ENCODE data around the gene RGS2.
A peak's percentile ranks its signal among the peaks of the same experiment; 100 is the strongest.

RGS2 gene

GRCh38 chr1:192795916-192796618 lies 12.8 kb upstream of the RGS2 start:
- FAIRE-seq = no peak
- no peak for DNase-seq (ENCODE audit: low spot score)

- FAIRE-seq = no peak
- DNase-seq (ENCODE audit: low spot score) = no peak
Measured at GRCh38 chr1:192797143-192797542, 11.7 kb upstream of the RGS2 start.

- DNase-seq (ENCODE audit: low spot score) (no peak), FAIRE-seq (no peak)
Measured at GRCh38 chr1:192797891-192798290, 10.9 kb upstream of the RGS2 start.

GRCh38 chr1:192801451-192801850 lies 7.4 kb upstream of the RGS2 start:
- DNase-seq (ENCODE audit: low spot score) (no peak), FAIRE-seq (no peak)

- DNase-seq (ENCODE audit: low spot score) = no peak
- no peak for FAIRE-seq
Measured at GRCh38 chr1:192802406-192802805, 6.4 kb upstream of the RGS2 start.

- FAIRE-seq = no peak
- DNase-seq (ENCODE audit: low spot score) = no peak
Measured at GRCh38 chr1:192803501-192803900, 5.3 kb upstream of the RGS2 start.

- FAIRE-seq (no peak), DNase-seq (ENCODE audit: low spot score) (peak; percentile 63)
Measured at GRCh38 chr1:192805832-192806323, 3.0 kb upstream of the RGS2 start.

- peak; percentile 8 for DNase-seq (ENCODE audit: low spot score)
Measured at GRCh38 chr1:192807211-192808162, 1.4 kb upstream of the RGS2 start.

GRCh38 chr1:192808163-192808517 lies 699 bp upstream of the RGS2 start:
- DNase-seq (ENCODE audit: low spot score) = no peak
- no peak for FAIRE-seq

More at GRCh38 chr1:192807211-192808162, 1.4 kb upstream of the RGS2 start:
- FAIRE-seq = no peak

GRCh38 chr1:192809307-192810252 lies 741 bp downstream of the RGS2 start:
- DNase-seq (ENCODE audit: low spot score) (peak; percentile 39), FAIRE-seq (no peak)

- no peak for DNase-seq (ENCODE audit: low spot score)
- FAIRE-seq = no peak
Measured at GRCh38 chr1:192810253-192810880, 1.5 kb downstream of the RGS2 start.

GRCh38 chr1:192811006-192811405 lies 2.2 kb downstream of the RGS2 start:
- DNase-seq (ENCODE audit: low spot score) = no peak
- FAIRE-seq = no peak

- FAIRE-seq = no peak
- no peak for DNase-seq (ENCODE audit: low spot score)
Measured at GRCh38 chr1:192811594-192812239, 2.9 kb downstream of the RGS2 start.

- FAIRE-seq (no peak), DNase-seq (ENCODE audit: low spot score) (no peak)
Measured at GRCh38 chr1:192812420-192813209, 3.8 kb downstream of the RGS2 start.

GRCh38 chr1:192814805-192815204 lies 6.0 kb downstream of the RGS2 start:
- FAIRE-seq (no peak), DNase-seq (ENCODE audit: low spot score) (no peak)

GRCh38 chr1:192817246-192817645 lies 8.4 kb downstream of the RGS2 start:
- DNase-seq (ENCODE audit: low spot score) (no peak), FAIRE-seq (no peak)

GRCh38 chr1:192821296-192821695 lies 12.5 kb downstream of the RGS2 start:
- FAIRE-seq = no peak

GRCh38 chr1:192824511-192824910 lies 15.7 kb downstream of the RGS2 start:
- FAIRE-seq = no peak
- no peak for DNase-seq (ENCODE audit: low spot score)

More at GRCh38 chr1:192821296-192821695, 12.5 kb downstream of the RGS2 start:
- no peak for DNase-seq (ENCODE audit: low spot score)

GRCh38 chr1:192826791-192827546 lies 18.1 kb downstream of the RGS2 start:
- no peak for FAIRE-seq
- DNase-seq (ENCODE audit: low spot score) = no peak
